ENCODE measurements around the gene OSM.

- TF ChIP-seq CTCF (IDR thresholded peaks at IDR 0.05) (no peak), POLR2A (IDR thresholded peaks at IDR 0.05) (peak in 1 of 4 donors; percentile 15)
Measured at GRCh38 chr22:30301995-30302809, 35.6 kb upstream of the OSM start.
